IPS-18c (cell line): Measurements from ENCODE around the gene GRM7.

Experiments
- H3K4me3 ChIP-seq: 2 replicates; pipeline ENCODE4 v1.7.0; 2013; ENCODE audit warnings: low read depth, mild to moderate bottlenecking, low read length, moderate library complexity; ENCODE audit not compliant: insufficient read depth
- H3K9me3 ChIP-seq: one replicate; pipeline ENCODE4 v1.6.1; 2013; ENCODE audit warnings: mild to moderate bottlenecking, low read length, moderate library complexity; ENCODE audit not compliant: control insufficient read depth, insufficient read depth

The GRM7 gene

GRCh38 chr3:7520593-7520992 is 659.7 kb downstream of the GRM7 start:
- no peaks in the 10 kb centered on the region for H3K9me3 ChIP-seq
- no peak overlapping the region for H3K4me3 ChIP-seq

- Histone ChIP-seq H3K4me3 (no peak overlapping the region), H3K9me3 (no peaks in the 10 kb centered on the region)
Observed at GRCh38 chr3:7536510-7536909, 675.6 kb downstream of the GRM7 start.

- no peaks in the 10 kb centered on the region for H3K9me3 ChIP-seq
- H3K4me3 ChIP-seq, result no peak overlapping the region
Observed at GRCh38 chr3:7536921-7537320, 676.0 kb downstream of the GRM7 start.

- no peak overlapping the region for H3K4me3 ChIP-seq
- no peaks in the 10 kb centered on the region for H3K9me3 ChIP-seq
Observed at GRCh38 chr3:7543294-7543880, 682.5 kb downstream of the GRM7 start.

GRCh38 chr3:7545334-7545733 is 684.4 kb downstream of the GRM7 start:
- Histone ChIP-seq H3K4me3 (no peak overlapping the region), H3K9me3 (peaks cover 2% of the 10 kb centered on the region)

- Histone ChIP-seq H3K4me3 (no peak overlapping the region), H3K9me3 (peaks cover 2% of the 10 kb centered on the region)
Observed at GRCh38 chr3:7546253-7546652, 685.3 kb downstream of the GRM7 start.

GRCh38 chr3:7547826-7548225 is 686.9 kb downstream of the GRM7 start:
- no peak overlapping the region for H3K4me3 ChIP-seq
- peaks cover 8% of the 10 kb centered on the region for H3K9me3 ChIP-seq

- no peak overlapping the region for H3K4me3 ChIP-seq
- no peaks in the 10 kb centered on the region for H3K9me3 ChIP-seq
Observed at GRCh38 chr3:7562892-7563291, 702.0 kb downstream of the GRM7 start.

GRCh38 chr3:7565574-7565973 is 704.7 kb downstream of the GRM7 start:
- Histone ChIP-seq H3K9me3 (peaks cover 1% of the 10 kb centered on the region), H3K4me3 (no peak overlapping the region)

- peaks cover 6% of the 10 kb centered on the region for H3K9me3 ChIP-seq
- H3K4me3 ChIP-seq, result no peak overlapping the region
Observed at GRCh38 chr3:7567160-7567559, 706.2 kb downstream of the GRM7 start.

- Histone ChIP-seq H3K4me3 (no peak overlapping the region), H3K9me3 (peaks cover 6% of the 10 kb centered on the region)
Observed at GRCh38 chr3:7568526-7569184, 707.7 kb downstream of the GRM7 start.

- H3K4me3 ChIP-seq, result no peak overlapping the region
- H3K9me3 ChIP-seq, result peaks cover 6% of the 10 kb centered on the region
Observed at GRCh38 chr3:7573330-7573729, 712.4 kb downstream of the GRM7 start.

GRCh38 chr3:7574435-7574834 is 713.5 kb downstream of the GRM7 start:
- no peak overlapping the region for H3K4me3 ChIP-seq
- peaks cover 6% of the 10 kb centered on the region for H3K9me3 ChIP-seq

GRCh38 chr3:7576071-7576470 is 715.2 kb downstream of the GRM7 start:
- Histone ChIP-seq H3K9me3 (peaks cover 2% of the 10 kb centered on the region), H3K4me3 (no peak overlapping the region)

- Histone ChIP-seq H3K4me3 (no peak overlapping the region), H3K9me3 (peaks cover 2% of the 10 kb centered on the region)
Observed at GRCh38 chr3:7576506-7576905, 715.6 kb downstream of the GRM7 start.

- Histone ChIP-seq H3K9me3 (no peaks in the 10 kb centered on the region), H3K4me3 (no peak overlapping the region)
Observed at GRCh38 chr3:7577513-7577912, 716.6 kb downstream of the GRM7 start.

GRCh38 chr3:7581831-7582230 is 720.9 kb downstream of the GRM7 start:
- Histone ChIP-seq H3K4me3 (no peak overlapping the region), H3K9me3 (no peaks in the 10 kb centered on the region)

GRCh38 chr3:7585052-7585451 is 724.1 kb downstream of the GRM7 start:
- H3K9me3 ChIP-seq, result no peaks in the 10 kb centered on the region
- no peak overlapping the region for H3K4me3 ChIP-seq

GRCh38 chr3:7588236-7588635 is 727.3 kb downstream of the GRM7 start:
- H3K4me3 ChIP-seq, result no peak overlapping the region
- no peaks in the 10 kb centered on the region for H3K9me3 ChIP-seq
